ENCODE measurements around the gene YY1.

Gene YY1

DNA sequence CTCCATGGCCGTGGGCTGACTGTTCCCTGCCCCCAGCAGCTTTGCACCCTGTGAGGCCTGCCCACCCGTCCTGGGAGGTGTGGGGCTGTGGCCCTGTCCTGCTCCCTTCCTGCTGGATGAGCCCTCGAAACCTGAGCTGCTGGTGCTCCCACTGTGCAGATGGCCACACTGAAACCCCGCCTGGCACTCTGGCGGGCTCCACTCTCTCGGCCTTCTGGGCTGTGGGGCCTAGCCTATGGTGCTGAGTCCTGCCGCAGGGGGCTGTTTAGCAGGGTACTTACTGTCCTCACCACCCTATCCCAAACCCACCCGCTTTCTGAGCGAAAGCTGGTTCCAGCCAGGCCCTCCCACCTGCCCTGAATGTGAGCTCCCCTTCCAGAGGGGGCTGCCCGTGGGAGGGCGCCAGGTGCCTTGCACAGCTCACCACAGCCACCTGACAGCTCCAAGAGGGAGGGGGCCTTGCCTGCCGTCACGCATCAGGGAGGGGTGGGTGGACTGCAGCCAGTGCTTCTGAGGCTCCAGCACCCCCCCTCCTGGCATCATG, 91.5 kb downstream of the YY1 start:
- no peak overlapping the region for H3K4me3 ChIP-seq (replicated peaks; ENCODE audit: low read depth, low read length)
- H3K36me3 ChIP-seq (ENCODE audit: control insufficient read depth, insufficient read depth, low read length), result peaks cover 19% of the 10 kb centered on the region
- no peaks in the 10 kb centered on the region for H3K27me3 ChIP-seq (replicated peaks; ENCODE audit: control insufficient read depth, insufficient read depth, low read length)
- DNase-seq (ENCODE audit: extremely low read depth, insufficient read length), result no peak
- TF ChIP-seq, protein P1, sequence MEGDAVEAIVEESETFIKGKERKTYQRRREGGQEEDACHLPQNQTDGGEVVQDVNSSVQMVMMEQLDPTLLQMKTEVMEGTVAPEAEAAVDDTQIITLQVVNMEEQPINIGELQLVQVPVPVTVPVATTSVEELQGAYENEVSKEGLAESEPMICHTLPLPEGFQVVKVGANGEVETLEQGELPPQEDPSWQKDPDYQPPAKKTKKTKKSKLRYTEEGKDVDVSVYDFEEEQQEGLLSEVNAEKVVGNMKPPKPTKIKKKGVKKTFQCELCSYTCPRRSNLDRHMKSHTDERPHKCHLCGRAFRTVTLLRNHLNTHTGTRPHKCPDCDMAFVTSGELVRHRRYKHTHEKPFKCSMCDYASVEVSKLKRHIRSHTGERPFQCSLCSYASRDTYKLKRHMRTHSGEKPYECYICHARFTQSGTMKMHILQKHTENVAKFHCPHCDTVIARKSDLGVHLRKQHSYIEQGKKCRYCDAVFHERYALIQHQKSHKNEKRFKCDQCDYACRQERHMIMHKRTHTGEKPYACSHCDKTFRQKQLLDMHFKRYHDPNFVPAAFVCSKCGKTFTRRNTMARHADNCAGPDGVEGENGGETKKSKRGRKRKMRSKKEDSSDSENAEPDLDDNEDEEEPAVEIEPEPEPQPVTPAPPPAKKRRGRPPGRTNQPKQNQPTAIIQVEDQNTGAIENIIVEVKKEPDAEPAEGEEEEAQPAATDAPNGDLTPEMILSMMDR (IDR thresholded peaks at IDR 0.05; ENCODE audit: insufficient read depth, low read length, poor library complexity, severe bottlenecking), result no peak

DNA sequence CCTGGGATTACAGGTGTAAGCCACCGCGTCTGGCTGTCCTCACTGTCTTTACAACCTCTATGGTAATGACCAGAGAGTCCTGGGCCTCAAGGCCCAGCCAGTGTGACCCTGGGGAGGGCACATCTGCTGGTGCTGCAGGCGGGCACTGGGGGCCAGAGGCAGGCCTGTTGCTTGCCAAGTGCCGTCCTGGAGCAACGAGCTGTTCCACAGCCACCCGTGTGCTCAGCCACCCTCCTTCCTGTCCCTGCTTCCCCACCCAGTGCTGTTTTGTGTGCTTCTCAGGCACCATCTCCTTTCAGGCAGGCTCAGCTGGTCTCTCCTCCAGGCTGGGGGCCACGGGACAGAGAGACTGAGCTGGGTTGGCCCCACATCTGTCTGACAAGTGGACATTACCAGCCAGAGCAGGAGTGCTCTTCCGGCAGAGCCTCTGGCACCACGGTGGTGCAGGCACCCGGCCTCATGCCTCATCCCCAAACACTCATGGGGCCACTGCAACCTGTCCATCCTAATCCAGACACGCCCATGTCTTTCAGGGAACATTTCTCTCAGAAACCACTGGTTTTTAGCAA, 93.2 kb downstream of the YY1 start:
- Histone ChIP-seq H3K27me3 (replicated peaks; ENCODE audit: control insufficient read depth, insufficient read depth, low read length) (no peaks in the 10 kb centered on the region), H3K4me3 (replicated peaks; ENCODE audit: low read depth, low read length) (no peak overlapping the region), H3K36me3 (ENCODE audit: control insufficient read depth, insufficient read depth, low read length) (peaks cover 22% of the 10 kb centered on the region)
- no peak for DNase-seq (ENCODE audit: extremely low read depth, insufficient read length)
- TF ChIP-seq, protein P1 (IDR thresholded peaks at IDR 0.05; ENCODE audit: insufficient read depth, low read length, poor library complexity, severe bottlenecking), result no peak

Data from GM06990 (cell line).